ENCODE data around the gene TSC22D1. TPM values are rescaled to one million over a fixed set of nuclear protein-coding genes. Genes with fewer than 3 reads are reported as not detected.

The TSC22D1 gene
- total and polyA plus RNA-seq, 4 donors = 21.0 to 43.5 (median 37.0) TPM

GRCh38 chr13:44409595-44409994, 166.5 kb downstream of the TSC22D1 start:
- H3K9ac ChIP-seq (ENCODE audit: low read depth in 1 of 2, low read length in 2 of 2) = no peak overlapping the region
- H3K9me3 ChIP-seq (ENCODE audit: control insufficient read depth in 4 of 4, low read length in 3 of 4) = no peaks in the 10 kb centered on the region
- H3K27ac ChIP-seq (ENCODE audit: low read depth in 1 of 2, low read length in 2 of 2) = no peak overlapping the region
- no peak for TF ChIP-seq NR2F2 (IDR thresholded peaks at IDR 0.05)
- TF ChIP-seq, protein P1, sequence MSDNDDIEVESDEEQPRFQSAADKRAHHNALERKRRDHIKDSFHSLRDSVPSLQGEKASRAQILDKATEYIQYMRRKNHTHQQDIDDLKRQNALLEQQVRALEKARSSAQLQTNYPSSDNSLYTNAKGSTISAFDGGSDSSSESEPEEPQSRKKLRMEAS (IDR thresholded peaks at IDR 0.05) = no peak
- no peak for TF ChIP-seq SP1 (IDR thresholded peaks at IDR 0.05)
- no peak for TF ChIP-seq YY1 (IDR thresholded peaks at IDR 0.05)
- no peak for TF ChIP-seq JUND (IDR thresholded peaks at IDR 0.05)
- TF ChIP-seq HNF4A (conservative IDR thresholded peaks at IDR 0.05) = no peak
- TF ChIP-seq, protein P2, sequence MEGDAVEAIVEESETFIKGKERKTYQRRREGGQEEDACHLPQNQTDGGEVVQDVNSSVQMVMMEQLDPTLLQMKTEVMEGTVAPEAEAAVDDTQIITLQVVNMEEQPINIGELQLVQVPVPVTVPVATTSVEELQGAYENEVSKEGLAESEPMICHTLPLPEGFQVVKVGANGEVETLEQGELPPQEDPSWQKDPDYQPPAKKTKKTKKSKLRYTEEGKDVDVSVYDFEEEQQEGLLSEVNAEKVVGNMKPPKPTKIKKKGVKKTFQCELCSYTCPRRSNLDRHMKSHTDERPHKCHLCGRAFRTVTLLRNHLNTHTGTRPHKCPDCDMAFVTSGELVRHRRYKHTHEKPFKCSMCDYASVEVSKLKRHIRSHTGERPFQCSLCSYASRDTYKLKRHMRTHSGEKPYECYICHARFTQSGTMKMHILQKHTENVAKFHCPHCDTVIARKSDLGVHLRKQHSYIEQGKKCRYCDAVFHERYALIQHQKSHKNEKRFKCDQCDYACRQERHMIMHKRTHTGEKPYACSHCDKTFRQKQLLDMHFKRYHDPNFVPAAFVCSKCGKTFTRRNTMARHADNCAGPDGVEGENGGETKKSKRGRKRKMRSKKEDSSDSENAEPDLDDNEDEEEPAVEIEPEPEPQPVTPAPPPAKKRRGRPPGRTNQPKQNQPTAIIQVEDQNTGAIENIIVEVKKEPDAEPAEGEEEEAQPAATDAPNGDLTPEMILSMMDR (IDR thresholded peaks at IDR 0.05; ENCODE audit: low read depth, low read length, missing input control) = no peak
- TF ChIP-seq EGR1 (IDR thresholded peaks at IDR 0.05; ENCODE audit: low read depth in 2 of 2) = no peak
- TF ChIP-seq ATF3 (IDR thresholded peaks at IDR 0.05) = no peak
- TF ChIP-seq RXRA (IDR thresholded peaks at IDR 0.05) = no peak
- TF ChIP-seq GABPA (IDR thresholded peaks at IDR 0.05 in 1 of 2, conservative IDR thresholded peaks at IDR 0.05 in 1 of 2) = no peak
- TF ChIP-seq HNF4G (IDR thresholded peaks at IDR 0.05) = no peak
- TF ChIP-seq ZBTB33 (IDR thresholded peaks at IDR 0.05) = no peak
- TF ChIP-seq TAF1 (conservative IDR thresholded peaks at IDR 0.05) = no peak
- TF ChIP-seq REST (IDR thresholded peaks at IDR 0.05) = no peak
- no peak for TF ChIP-seq RAD21 (IDR thresholded peaks at IDR 0.05)
- no peak for TF ChIP-seq FOXA2 (IDR thresholded peaks at IDR 0.05)
- TF ChIP-seq FOXA1 (IDR thresholded peaks at IDR 0.05) = no peak
- H3K4me3 ChIP-seq (ENCODE audit: low read depth in 1 of 3, low read length in 3 of 3) = no peak overlapping the region
- no peaks in the 10 kb centered on the region for H3K27me3 ChIP-seq (ENCODE audit: control insufficient read depth in 4 of 4, insufficient read depth in 4 of 4, low read length in 3 of 4)
- WGBS = 83% methylated on average over 4 of the region's 4 CpGs
- peaks cover 0 to 7% (median 4%) of the 10 kb centered on the region in 4 donors for H3K4me1 ChIP-seq (ENCODE audit: control insufficient read depth in 4 of 4, insufficient read depth in 4 of 4, low read length in 3 of 4)
- no peaks in the 10 kb centered on the region for H3K36me3 ChIP-seq (ENCODE audit: control insufficient read depth in 4 of 4, insufficient read depth in 3 of 4, low read depth in 1 of 4, low read length in 3 of 4)
- no peak for DNase-seq (ENCODE audit: low spot score)
